ENCODE results near the gene GRN.

DNA sequence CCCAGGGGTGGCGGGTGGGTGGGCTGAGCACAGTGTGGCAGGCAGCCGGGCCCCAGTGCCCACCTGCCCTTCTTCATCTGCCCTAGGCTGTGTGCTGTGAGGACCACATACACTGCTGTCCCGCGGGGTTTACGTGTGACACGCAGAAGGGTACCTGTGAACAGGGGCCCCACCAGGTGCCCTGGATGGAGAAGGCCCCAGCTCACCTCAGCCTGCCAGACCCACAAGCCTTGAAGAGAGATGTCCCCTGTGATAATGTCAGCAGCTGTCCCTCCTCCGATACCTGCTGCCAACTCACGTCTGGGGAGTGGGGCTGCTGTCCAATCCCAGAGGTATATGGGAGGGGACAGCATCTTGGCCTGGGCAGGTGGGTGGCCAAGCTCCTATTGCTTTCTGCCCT lies 6.4 kb downstream of the GRN start:
- TF ChIP-seq, protein P1, sequence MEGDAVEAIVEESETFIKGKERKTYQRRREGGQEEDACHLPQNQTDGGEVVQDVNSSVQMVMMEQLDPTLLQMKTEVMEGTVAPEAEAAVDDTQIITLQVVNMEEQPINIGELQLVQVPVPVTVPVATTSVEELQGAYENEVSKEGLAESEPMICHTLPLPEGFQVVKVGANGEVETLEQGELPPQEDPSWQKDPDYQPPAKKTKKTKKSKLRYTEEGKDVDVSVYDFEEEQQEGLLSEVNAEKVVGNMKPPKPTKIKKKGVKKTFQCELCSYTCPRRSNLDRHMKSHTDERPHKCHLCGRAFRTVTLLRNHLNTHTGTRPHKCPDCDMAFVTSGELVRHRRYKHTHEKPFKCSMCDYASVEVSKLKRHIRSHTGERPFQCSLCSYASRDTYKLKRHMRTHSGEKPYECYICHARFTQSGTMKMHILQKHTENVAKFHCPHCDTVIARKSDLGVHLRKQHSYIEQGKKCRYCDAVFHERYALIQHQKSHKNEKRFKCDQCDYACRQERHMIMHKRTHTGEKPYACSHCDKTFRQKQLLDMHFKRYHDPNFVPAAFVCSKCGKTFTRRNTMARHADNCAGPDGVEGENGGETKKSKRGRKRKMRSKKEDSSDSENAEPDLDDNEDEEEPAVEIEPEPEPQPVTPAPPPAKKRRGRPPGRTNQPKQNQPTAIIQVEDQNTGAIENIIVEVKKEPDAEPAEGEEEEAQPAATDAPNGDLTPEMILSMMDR (IDR thresholded peaks at IDR 0.05): no peak
- no peak for TF ChIP-seq POLR2A (IDR thresholded peaks at IDR 0.05; ENCODE audit: low read depth)
- TF ChIP-seq EP300 (IDR thresholded peaks at IDR 0.05): no peak
- TF ChIP-seq POLR2AphosphoS5 (IDR thresholded peaks at IDR 0.05): no peak
